ENCODE data around the gene CLEC16A. TPM values are rescaled to one million over a fixed set of nuclear protein-coding genes. Genes with fewer than 3 reads are reported as not detected.
A peak's percentile ranks its signal among the peaks of the same experiment; 100 is the strongest.

The CLEC16A gene
- total RNA-seq (2014; rRNA removed) = 13.4 and 15.3 TPM in 2 replicates
- 13.9 TPM for polyA plus RNA-seq (2012)

GRCh38 chr16:10944249-10945064 is at the start of gene CLEC16A:
Gene CLEC16A (plus strand): TSS chr16:10944564. CDS start chr16:10944718, 154 bp downstream.
- DNase-seq (ENCODE audit: low read depth) = peak; percentile 94

GRCh38 chr16:10895053-10895946 is 49.1 kb upstream of the CLEC16A start:
- peak; percentile 33 for DNase-seq (ENCODE audit: low read depth)

- DNase-seq (ENCODE audit: low read depth) = no peak
Observed at GRCh38 chr16:10896165-10896564, 48.2 kb upstream of the CLEC16A start.

GRCh38 chr16:10896723-10897122 is 47.6 kb upstream of the CLEC16A start:
- no peak for DNase-seq (ENCODE audit: low read depth)

GRCh38 chr16:10897134-10897533 is 47.2 kb upstream of the CLEC16A start:
- DNase-seq (ENCODE audit: low read depth) = no peak

GRCh38 chr16:10902999-10903398 is 41.4 kb upstream of the CLEC16A start:
- DNase-seq (ENCODE audit: low read depth) = no peak

GRCh38 chr16:10906482-10906881 is 37.9 kb upstream of the CLEC16A start:
- DNase-seq (ENCODE audit: low read depth) = no peak

- DNase-seq (ENCODE audit: low read depth) = no peak
Observed at GRCh38 chr16:10906914-10907756, 37.2 kb upstream of the CLEC16A start.

GRCh38 chr16:10907757-10908045 is 36.7 kb upstream of the CLEC16A start:
- DNase-seq (ENCODE audit: low read depth) = no peak

GRCh38 chr16:10911267-10911666 is 33.1 kb upstream of the CLEC16A start:
- no peak for DNase-seq (ENCODE audit: low read depth)

GRCh38 chr16:10916534-10916933 is 27.8 kb upstream of the CLEC16A start:
- DNase-seq (ENCODE audit: low read depth) = no peak

GRCh38 chr16:10918294-10919002 is 25.9 kb upstream of the CLEC16A start:
- peak; percentile 89 for DNase-seq (ENCODE audit: low read depth)

- no peak for DNase-seq (ENCODE audit: low read depth)
Observed at GRCh38 chr16:10919003-10919351, 25.4 kb upstream of the CLEC16A start.

- DNase-seq (ENCODE audit: low read depth) = peak; percentile 89
Observed at GRCh38 chr16:10920726-10921427, 23.5 kb upstream of the CLEC16A start.

- no peak for DNase-seq (ENCODE audit: low read depth)
Observed at GRCh38 chr16:10921536-10922327, 22.6 kb upstream of the CLEC16A start.

GRCh38 chr16:10922328-10923145 is 21.8 kb upstream of the CLEC16A start:
- no peak for DNase-seq (ENCODE audit: low read depth)

GRCh38 chr16:10923146-10923649 is 21.2 kb upstream of the CLEC16A start:
- DNase-seq (ENCODE audit: low read depth) = no peak

- DNase-seq (ENCODE audit: low read depth) = no peak
Observed at GRCh38 chr16:10923650-10924214, 20.6 kb upstream of the CLEC16A start.

Data from LHCN-M2 (cell line).